ENCODE data around the gene ERH. TPM values are rescaled to one million over a fixed set of nuclear protein-coding genes. Genes with fewer than 3 reads are reported as not detected.

The ERH gene
- total and polyA plus RNA-seq, 10 of the 15 experiments (the other 5 are each of a cell fraction or from before 2014, with no cell fraction given), result 255 to 852 (median 382) TPM

DNA sequence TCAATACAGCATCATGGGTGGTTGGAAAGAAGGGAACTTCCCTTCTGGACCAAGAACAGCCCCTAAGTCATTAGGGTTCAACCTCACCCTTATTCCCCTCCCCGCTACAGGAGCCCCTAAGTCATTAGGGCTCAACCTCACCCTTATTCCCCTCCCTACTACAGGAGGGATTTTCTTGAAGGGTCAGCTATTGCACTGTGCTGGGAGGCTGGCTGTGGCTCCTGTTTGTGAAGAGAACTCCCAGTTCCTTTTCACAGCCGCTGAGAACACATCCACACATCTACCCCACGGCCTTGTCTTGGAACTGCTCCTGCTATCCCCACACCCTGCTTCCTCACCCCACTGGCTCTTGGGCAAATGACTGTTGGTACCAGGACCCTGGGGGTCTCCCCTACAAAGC lies 44.9 kb downstream of the ERH start:
- Histone ChIP-seq H3K4me2 (ENCODE audit: control insufficient read depth, insufficient read depth) (peak overlapping the region; percentile 97; the same call in 1 of the 2 replicates), H3K4me3 (no peak overlapping the region), H3K27ac (ENCODE audit: control insufficient read depth, insufficient read depth) (peak overlapping the region; percentile 99), H2AFZ (ENCODE audit: control insufficient read depth, low read depth, low read length) (peak overlapping the region; percentile 41), H3K27me3 (replicated peaks in 1 of 2; ENCODE audit: control insufficient read depth in 2 of 2, insufficient read depth in 2 of 2, low read length in 1 of 2) (no peaks in the 10 kb centered on the region), H3K9me3 (replicated peaks; ENCODE audit: control insufficient read depth, insufficient read depth, low read length) (no peaks in the 10 kb centered on the region), H3K79me2 (ENCODE audit: control insufficient read depth, insufficient read depth, low read length) (no peaks in the 10 kb centered on the region), H3K36me3 (ENCODE audit: control insufficient read depth in 2 of 2, insufficient read depth in 2 of 2, low read length in 1 of 2) (no peaks in the 10 kb centered on the region), H3K4me1 (ENCODE audit: control insufficient read depth, insufficient read depth, low read length) (peaks cover 48% of the 10 kb centered on the region), H3K9ac (ENCODE audit: control insufficient read depth, insufficient read depth, low read length) (no peak overlapping the region), H4K20me1 (ENCODE audit: control insufficient read depth, insufficient read depth) (no peaks in the 10 kb centered on the region)
- RAD21 ChIA-PET (ENCODE audit: unreplicated experiment), result interaction anchor here (1.0 to 11.5 kb wide), 2 partner anchors 43 to 110 kb away, joined by 3 to 143 read pairs; partner anchors contain the start of genes ERH and SLC39A9
- CTCF ChIA-PET, result no interaction called here
- intact Hi-C loops (cut with micrococcal nuclease; ENCODE audit: unreplicated experiment), result no loop called here
- SMC1A ChIA-PET (ENCODE audit: uncharacterized antibody, unreplicated experiment), result interaction anchor here (3.0 kb wide), 1 partner anchor 44 kb away, joined by 23 read pairs; the partner anchor contains the start of genes ERH and SLC39A9
- FAIRE-seq (no peak), DNase-seq (ENCODE audit: low read depth, low spot score) (no peak), ATAC-seq (peak; percentile 3; the same call in 2 of the 3 replicates)
- POLR2A ChIA-PET, result interaction anchor here (0.9 to 9.1 kb wide), 2 partner anchors 43 to 51 kb away, joined by 3 to 100 read pairs; partner anchors contain the start of genes ERH and SLC39A9
- 68% methylated on average over 3 of the region's 3 CpGs for WGBS (ENCODE audit: insufficient coverage, insufficient replicate concordance, low lambda C conversion rate, missing lambda C conversion rate)
- no TSS peak for BruUV-seq (replicated peaks)
- in situ Hi-C loops (cut with MboI), result no loop called here
- TF ChIP-seq RELA (IDR thresholded peaks at IDR 0.05; ENCODE audit: borderline replicate concordance, partially characterized antibody) (no peak), SPI1 (IDR thresholded peaks at IDR 0.05; ENCODE audit: borderline replicate concordance, insufficient read depth, low read depth, low read length) (peak; percentile 73; the same call in 1 of the 2 replicates), IKZF2 (IDR thresholded peaks at IDR 0.05) (peak; percentile 32 to 54; a peak in 2 of 4 replicates), ATF7 (IDR thresholded peaks at IDR 0.05; ENCODE audit: low read depth) (no peak), ZNF622 (IDR thresholded peaks at IDR 0.05) (no peak), DPF2 (IDR thresholded peaks at IDR 0.05) (peak; percentile 34; the same call in 1 of the 2 replicates), MTA2 (IDR thresholded peaks at IDR 0.05; ENCODE audit: low read depth) (peak; percentile 76; the same call in 1 of the 2 replicates), FOXK2 (IDR thresholded peaks at IDR 0.05) (no peak)
- TF ChIP-seq, protein P1, sequence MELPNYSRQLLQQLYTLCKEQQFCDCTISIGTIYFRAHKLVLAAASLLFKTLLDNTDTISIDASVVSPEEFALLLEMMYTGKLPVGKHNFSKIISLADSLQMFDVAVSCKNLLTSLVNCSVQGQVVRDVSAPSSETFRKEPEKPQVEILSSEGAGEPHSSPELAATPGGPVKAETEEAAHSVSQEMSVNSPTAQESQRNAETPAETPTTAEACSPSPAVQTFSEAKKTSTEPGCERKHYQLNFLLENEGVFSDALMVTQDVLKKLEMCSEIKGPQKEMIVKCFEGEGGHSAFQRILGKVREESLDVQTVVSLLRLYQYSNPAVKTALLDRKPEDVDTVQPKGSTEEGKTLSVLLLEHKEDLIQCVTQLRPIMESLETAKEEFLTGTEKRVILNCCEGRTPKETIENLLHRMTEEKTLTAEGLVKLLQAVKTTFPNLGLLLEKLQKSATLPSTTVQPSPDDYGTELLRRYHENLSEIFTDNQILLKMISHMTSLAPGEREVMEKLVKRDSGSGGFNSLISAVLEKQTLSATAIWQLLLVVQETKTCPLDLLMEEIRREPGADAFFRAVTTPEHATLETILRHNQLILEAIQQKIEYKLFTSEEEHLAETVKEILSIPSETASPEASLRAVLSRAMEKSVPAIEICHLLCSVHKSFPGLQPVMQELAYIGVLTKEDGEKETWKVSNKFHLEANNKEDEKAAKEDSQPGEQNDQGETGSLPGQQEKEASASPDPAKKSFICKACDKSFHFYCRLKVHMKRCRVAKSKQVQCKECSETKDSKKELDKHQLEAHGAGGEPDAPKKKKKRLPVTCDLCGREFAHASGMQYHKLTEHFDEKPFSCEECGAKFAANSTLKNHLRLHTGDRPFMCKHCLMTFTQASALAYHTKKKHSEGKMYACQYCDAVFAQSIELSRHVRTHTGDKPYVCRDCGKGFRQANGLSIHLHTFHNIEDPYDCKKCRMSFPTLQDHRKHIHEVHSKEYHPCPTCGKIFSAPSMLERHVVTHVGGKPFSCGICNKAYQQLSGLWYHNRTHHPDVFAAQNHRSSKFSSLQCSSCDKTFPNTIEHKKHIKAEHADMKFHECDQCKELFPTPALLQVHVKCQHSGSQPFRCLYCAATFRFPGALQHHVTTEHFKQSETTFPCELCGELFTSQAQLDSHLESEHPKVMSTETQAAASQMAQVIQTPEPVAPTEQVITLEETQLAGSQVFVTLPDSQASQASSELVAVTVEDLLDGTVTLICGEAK (IDR thresholded peaks at IDR 0.05; ENCODE audit: borderline replicate concordance), result no peak
- TF ChIP-seq, protein P2, sequence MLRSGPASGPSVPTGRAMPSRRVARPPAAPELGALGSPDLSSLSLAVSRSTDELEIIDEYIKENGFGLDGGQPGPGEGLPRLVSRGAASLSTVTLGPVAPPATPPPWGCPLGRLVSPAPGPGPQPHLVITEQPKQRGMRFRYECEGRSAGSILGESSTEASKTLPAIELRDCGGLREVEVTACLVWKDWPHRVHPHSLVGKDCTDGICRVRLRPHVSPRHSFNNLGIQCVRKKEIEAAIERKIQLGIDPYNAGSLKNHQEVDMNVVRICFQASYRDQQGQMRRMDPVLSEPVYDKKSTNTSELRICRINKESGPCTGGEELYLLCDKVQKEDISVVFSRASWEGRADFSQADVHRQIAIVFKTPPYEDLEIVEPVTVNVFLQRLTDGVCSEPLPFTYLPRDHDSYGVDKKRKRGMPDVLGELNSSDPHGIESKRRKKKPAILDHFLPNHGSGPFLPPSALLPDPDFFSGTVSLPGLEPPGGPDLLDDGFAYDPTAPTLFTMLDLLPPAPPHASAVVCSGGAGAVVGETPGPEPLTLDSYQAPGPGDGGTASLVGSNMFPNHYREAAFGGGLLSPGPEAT (IDR thresholded peaks at IDR 0.05; ENCODE audit: low read depth), result peak; percentile 39; the same call in 1 of the 2 replicates
- TF ChIP-seq, protein P3, sequence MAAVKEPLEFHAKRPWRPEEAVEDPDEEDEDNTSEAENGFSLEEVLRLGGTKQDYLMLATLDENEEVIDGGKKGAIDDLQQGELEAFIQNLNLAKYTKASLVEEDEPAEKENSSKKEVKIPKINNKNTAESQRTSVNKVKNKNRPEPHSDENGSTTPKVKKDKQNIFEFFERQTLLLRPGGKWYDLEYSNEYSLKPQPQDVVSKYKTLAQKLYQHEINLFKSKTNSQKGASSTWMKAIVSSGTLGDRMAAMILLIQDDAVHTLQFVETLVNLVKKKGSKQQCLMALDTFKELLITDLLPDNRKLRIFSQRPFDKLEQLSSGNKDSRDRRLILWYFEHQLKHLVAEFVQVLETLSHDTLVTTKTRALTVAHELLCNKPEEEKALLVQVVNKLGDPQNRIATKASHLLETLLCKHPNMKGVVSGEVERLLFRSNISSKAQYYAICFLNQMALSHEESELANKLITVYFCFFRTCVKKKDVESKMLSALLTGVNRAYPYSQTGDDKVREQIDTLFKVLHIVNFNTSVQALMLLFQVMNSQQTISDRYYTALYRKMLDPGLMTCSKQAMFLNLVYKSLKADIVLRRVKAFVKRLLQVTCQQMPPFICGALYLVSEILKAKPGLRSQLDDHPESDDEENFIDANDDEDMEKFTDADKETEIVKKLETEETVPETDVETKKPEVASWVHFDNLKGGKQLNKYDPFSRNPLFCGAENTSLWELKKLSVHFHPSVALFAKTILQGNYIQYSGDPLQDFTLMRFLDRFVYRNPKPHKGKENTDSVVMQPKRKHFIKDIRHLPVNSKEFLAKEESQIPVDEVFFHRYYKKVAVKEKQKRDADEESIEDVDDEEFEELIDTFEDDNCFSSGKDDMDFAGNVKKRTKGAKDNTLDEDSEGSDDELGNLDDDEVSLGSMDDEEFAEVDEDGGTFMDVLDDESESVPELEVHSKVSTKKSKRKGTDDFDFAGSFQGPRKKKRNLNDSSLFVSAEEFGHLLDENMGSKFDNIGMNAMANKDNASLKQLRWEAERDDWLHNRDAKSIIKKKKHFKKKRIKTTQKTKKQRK (IDR thresholded peaks at IDR 0.05; ENCODE audit: low read depth, low read length), result no peak
